CD8-positive, alpha-beta memory T cell (primary cell): ENCODE measurements around the gene KLHL26. TPM values are rescaled to one million over a fixed set of nuclear protein-coding genes. Genes with fewer than 3 reads are reported as not detected.

Source experiments
- CTCF ChIA-PET: fragments of 350-600 bp; sonication (Branson Sonifier 250); formaldehyde crosslinking; loops from one replicate; lab custom pipeline; 2021; ENCODE audit warnings: antibody characterized with exemption; lab: Charles Lee
- POLR2A ChIA-PET: fragments of 350-600 bp; sonication (Branson Sonifier 250); formaldehyde crosslinking; loops from one replicate; lab custom pipeline; 2021; ENCODE audit warnings: antibody characterized with exemption; lab: Charles Lee
- DNase-seq, 5 donors: peaks; one replicate each; pipeline versions ENCODE4 v3.0.0 to v3.0.0-alpha.2; 2020 to 2022; ENCODE audit warnings: mixed read lengths in 1 of 5
- H3K27ac ChIP-seq: one replicate; pipeline ENCODE4 v1.7.0; 2013; ENCODE audit warnings: low read depth, mild to moderate bottlenecking, low read length, moderate library complexity
- H3K27me3 ChIP-seq: 2 replicates; pipeline ENCODE4 v1.7.0; 2013; ENCODE audit warnings: low read length, mild to moderate bottlenecking; ENCODE audit not compliant: insufficient read depth, poor library complexity, severe bottlenecking
- H3K36me3 ChIP-seq: 2 replicates; pipeline ENCODE4 v1.7.0; 2013; ENCODE audit warnings: mild to moderate bottlenecking, low read length, moderate library complexity; ENCODE audit not compliant: insufficient read depth
- H3K4me1 ChIP-seq: 2 replicates; pipeline ENCODE4 v1.7.0; 2013; ENCODE audit warnings: mild to moderate bottlenecking, low read length, moderate library complexity; ENCODE audit not compliant: insufficient read depth
- H3K4me3 ChIP-seq: 2 replicates; pipeline ENCODE4 v1.7.0; 2013; ENCODE audit warnings: mild to moderate bottlenecking, low read length
- H3K9me3 ChIP-seq: 2 replicates; pipeline ENCODE4 v1.7.0; 2013; ENCODE audit warnings: mild to moderate bottlenecking, low read length
- H3K27ac Mint-ChIP-seq, 8 donors: one replicate each; pipeline ENCODE4 v1.8.0; 2020 to 2021; ENCODE audit warnings: mixed read lengths in 8 of 8, mild to moderate bottlenecking in 6 of 8, inconsistent platforms in 3 of 8, moderate library complexity in 3 of 8
- H3K27me3 Mint-ChIP-seq, 2 donors: one replicate each; pipeline ENCODE4 v1.8.0; 2020 to 2021; ENCODE audit warnings: mixed read lengths in 2 of 2, mild to moderate bottlenecking in 1 of 2, moderate library complexity in 1 of 2
- H3K36me3 Mint-ChIP-seq, 3 donors: one replicate each; pipeline ENCODE4 v1.8.0; 2020 to 2021; ENCODE audit warnings: mixed read lengths in 3 of 3, inconsistent platforms in 1 of 3, mild to moderate bottlenecking in 1 of 3
- H3K4me1 Mint-ChIP-seq, 3 donors: one replicate each; pipeline ENCODE4 v1.8.0; 2020 to 2021; ENCODE audit warnings: mixed read lengths in 3 of 3, inconsistent platforms in 1 of 3, mild to moderate bottlenecking in 1 of 3
- H3K4me3 Mint-ChIP-seq, 7 donors: one replicate each; pipeline ENCODE4 v1.8.0; 2020 to 2021; ENCODE audit warnings: mixed read lengths in 7 of 7, mild to moderate bottlenecking in 6 of 7, moderate library complexity in 4 of 7, inconsistent platforms in 2 of 7
- H3K9me3 Mint-ChIP-seq, 5 donors: one replicate each; pipeline ENCODE4 v1.8.0; 2020 to 2022; ENCODE audit warnings: mixed read lengths in 5 of 5, mild to moderate bottlenecking in 3 of 5, moderate library complexity in 2 of 5, inconsistent platforms in 1 of 5
- polyA plus RNA-seq: library from polyadenylated mRNA; unstranded; fragments of 300-500 nt; fragmentation: Illumina TruSeq; gene quantifications from one replicate; pipeline ENCODE4 v1.2.3, GENCODE V29; 2021
- total RNA-seq, 2 experiments: library from RNA; stranded (reverse); gene quantifications; one replicate each; pipeline ENCODE4 v1.2.3, GENCODE V29; 2021

The KLHL26 gene
- total and polyA plus RNA-seq, 3 experiments from 2014 or later, result 5.1 to 12.8 (median 12.4) TPM

DNA sequence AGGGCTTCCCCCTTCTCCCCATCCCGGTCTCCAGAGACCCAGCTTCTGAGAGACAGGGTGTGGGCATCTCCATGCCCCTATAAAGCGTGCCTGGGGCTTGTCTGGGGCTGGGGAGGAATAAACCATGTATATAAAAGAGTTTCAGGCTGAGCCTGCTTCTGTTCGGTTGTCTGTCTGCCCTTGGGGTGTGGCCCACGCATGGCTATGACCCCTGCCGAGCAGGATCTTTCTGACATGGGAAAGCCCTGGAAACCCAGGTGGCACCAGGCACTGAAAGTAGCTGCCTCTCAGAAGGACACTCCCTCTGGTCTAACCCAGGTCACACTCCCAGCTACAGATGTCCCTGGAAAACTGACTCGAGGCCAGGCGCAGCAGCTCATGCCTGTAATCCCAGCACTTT is 15.9 kb upstream of the KLHL26 start:
- Mint-ChIP-seq H3K36me3 (peaks cover 0 to 3% (median 0%) of the 10 kb centered on the region in 3 donors), H3K4me1 (no peaks in the 10 kb centered on the region), H3K9me3 (no peaks in the 10 kb centered on the region), H3K27me3 (peaks cover 13 to 24% of the 10 kb centered on the region in 2 donors), H3K4me3 (no peak overlapping the region), H3K27ac (peak overlapping the region in 1 of 8 donors; percentile 87)
- Histone ChIP-seq H3K9me3 (no peaks in the 10 kb centered on the region), H3K27me3 (peaks cover 8% of the 10 kb centered on the region), H3K36me3 (no peaks in the 10 kb centered on the region), H3K4me3 (no peak overlapping the region), H3K27ac (no peak overlapping the region), H3K4me1 (no peaks in the 10 kb centered on the region)
- ChIA-PET POLR2A (no interaction called here), CTCF (no interaction called here)
- no peak for DNase-seq

DNA sequence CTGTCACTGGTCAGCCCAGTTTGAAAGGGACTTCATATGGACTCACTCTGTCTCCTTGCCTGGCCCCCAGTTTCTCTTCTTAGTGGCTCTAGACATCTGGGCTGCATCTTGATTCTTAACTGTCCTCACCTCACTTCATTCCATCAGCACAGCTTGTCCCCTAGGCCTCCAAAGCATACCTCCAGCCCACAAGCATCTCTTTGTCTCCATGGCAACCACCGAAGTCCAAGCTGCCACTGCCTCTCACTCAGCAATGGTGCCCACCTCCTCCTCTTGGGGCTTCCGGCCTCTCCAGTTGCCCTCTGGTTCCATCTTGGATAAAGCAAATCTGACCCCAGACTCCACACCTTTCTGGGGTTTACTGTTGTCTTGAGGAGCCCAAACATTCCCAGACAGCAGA is 9.9 kb upstream of the KLHL26 start:
- no peak for DNase-seq
- ChIA-PET CTCF (no interaction called here), POLR2A (no interaction called here)
- Histone ChIP-seq H3K27ac (no peak overlapping the region), H3K9me3 (no peaks in the 10 kb centered on the region), H3K27me3 (no peaks in the 10 kb centered on the region), H3K4me1 (no peaks in the 10 kb centered on the region), H3K36me3 (no peaks in the 10 kb centered on the region), H3K4me3 (no peak overlapping the region)
- no peak overlapping the region for H3K27ac Mint-ChIP-seq
- H3K36me3 Mint-ChIP-seq, result no peaks in the 10 kb centered on the region
- no peaks in the 10 kb centered on the region for H3K4me1 Mint-ChIP-seq
- H3K4me3 Mint-ChIP-seq, result no peak overlapping the region
- H3K9me3 Mint-ChIP-seq, result no peaks in the 10 kb centered on the region
- H3K27me3 Mint-ChIP-seq, result peaks cover 1 to 4% of the 10 kb centered on the region in 2 donors

- DNase-seq, result no peak
- POLR2A ChIA-PET, result interaction anchor here (0.6 kb wide), 1 partner anchor 138 kb away, joined by 3 read pairs; no protein-coding TSS in a partner anchor
Observed at GRCh38 chr19:18629166-18630088, 7.4 kb upstream of the KLHL26 start.

DNA sequence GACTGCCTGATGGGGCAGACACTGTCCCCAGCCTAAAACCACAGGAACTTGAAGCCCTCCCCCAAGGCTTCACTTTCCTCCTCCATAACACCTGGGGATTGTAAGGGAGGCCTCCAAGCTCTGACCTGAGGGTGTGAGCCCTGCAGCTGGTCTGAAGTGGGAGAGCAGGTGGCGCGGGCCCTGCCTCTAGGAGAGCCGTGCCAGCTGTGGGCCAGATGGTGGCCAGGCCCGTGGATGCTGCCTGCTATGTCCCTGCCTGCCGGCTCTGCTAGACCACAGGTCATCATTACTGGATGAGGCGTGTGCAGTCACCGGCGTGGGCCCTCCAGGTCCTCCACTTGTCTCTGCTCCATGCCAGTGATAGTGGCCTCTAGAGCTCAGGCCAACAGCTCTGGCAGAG is 3.5 kb upstream of the KLHL26 start:
- Mint-ChIP-seq H3K27ac (no peak overlapping the region), H3K36me3 (no peaks in the 10 kb centered on the region), H3K4me3 (no peak overlapping the region), H3K9me3 (no peaks in the 10 kb centered on the region), H3K27me3 (peaks cover 5 to 9% of the 10 kb centered on the region in 2 donors), H3K4me1 (peaks cover 21 to 27% (median 26%) of the 10 kb centered on the region in 3 donors)
- Histone ChIP-seq H3K27me3 (no peaks in the 10 kb centered on the region), H3K4me3 (no peak overlapping the region), H3K9me3 (no peaks in the 10 kb centered on the region), H3K27ac (no peak overlapping the region), H3K36me3 (no peaks in the 10 kb centered on the region), H3K4me1 (peaks cover 19% of the 10 kb centered on the region)
- CTCF ChIA-PET, result no interaction called here
- POLR2A ChIA-PET, result no interaction called here
- no peak for DNase-seq

More at GRCh38 chr19:18629166-18630088, 7.4 kb upstream of the KLHL26 start:
- no peaks in the 10 kb centered on the region for H3K4me1 ChIP-seq
- H3K4me3 Mint-ChIP-seq, result no peak overlapping the region
- H3K27me3 ChIP-seq, result no peaks in the 10 kb centered on the region
- peaks cover 2 to 9% of the 10 kb centered on the region in 2 donors for H3K27me3 Mint-ChIP-seq
- no peak overlapping the region for H3K27ac ChIP-seq
- H3K9me3 Mint-ChIP-seq, result no peaks in the 10 kb centered on the region
- no peaks in the 10 kb centered on the region for H3K36me3 Mint-ChIP-seq
- no peaks in the 10 kb centered on the region for H3K4me1 Mint-ChIP-seq
- H3K27ac Mint-ChIP-seq, result peak overlapping the region in 1 of 8 donors; percentile 58
- no peaks in the 10 kb centered on the region for H3K9me3 ChIP-seq
- no peak overlapping the region for H3K4me3 ChIP-seq
- no peaks in the 10 kb centered on the region for H3K36me3 ChIP-seq
- CTCF ChIA-PET, result interaction anchor here (1.1 to 1.7 kb wide), 3 partner anchors 35 to 178 kb away, joined by 3 to 4 read pairs (median 3); no protein-coding TSS in a partner anchor

DNA sequence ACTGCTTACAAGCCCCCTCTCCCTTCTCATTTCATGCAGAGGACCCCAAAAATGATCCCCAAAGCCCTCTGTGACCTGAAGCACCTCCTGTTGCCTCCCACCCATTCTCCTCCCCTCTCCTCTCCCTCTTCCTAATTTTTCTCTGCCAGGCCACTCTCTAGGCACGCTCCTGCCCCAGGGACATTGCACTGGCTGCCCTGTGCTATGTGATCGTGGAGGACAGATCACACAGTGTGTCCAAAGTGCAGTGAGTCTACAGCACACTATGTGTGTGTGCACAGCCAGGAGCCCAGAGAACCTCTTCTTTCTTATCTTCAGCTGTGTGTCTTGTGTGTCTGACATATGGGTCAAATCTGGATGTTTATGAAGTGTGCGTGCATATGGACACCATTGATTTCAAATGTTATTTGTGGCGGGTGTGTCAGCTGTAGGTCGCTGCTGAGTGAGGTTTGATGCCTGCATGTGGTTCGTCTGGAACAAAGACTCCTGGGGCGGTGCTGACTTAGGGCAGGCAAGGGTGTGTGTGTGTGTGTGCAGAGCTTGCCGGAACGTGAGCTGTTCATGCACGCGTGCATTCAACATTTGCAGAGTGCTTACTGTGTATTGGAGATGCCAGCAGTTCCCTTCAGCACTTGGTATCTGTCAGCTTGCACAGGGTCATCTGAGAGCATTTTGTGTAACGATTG is 2.1 kb upstream of the KLHL26 start:
- Histone ChIP-seq H3K27me3 (no peaks in the 10 kb centered on the region), H3K36me3 (no peaks in the 10 kb centered on the region), H3K4me1 (peaks cover 19% of the 10 kb centered on the region), H3K27ac (no peak overlapping the region), H3K4me3 (no peak overlapping the region), H3K9me3 (no peaks in the 10 kb centered on the region)
- H3K9me3 Mint-ChIP-seq, result no peaks in the 10 kb centered on the region
- H3K36me3 Mint-ChIP-seq, result no peaks in the 10 kb centered on the region
- ChIA-PET CTCF (no interaction called here), POLR2A (no interaction called here)
- DNase-seq, result no peak
- H3K4me1 Mint-ChIP-seq, result peaks cover 25 to 34% (median 32%) of the 10 kb centered on the region in 3 donors
- peaks cover 5 to 6% of the 10 kb centered on the region in 2 donors for H3K27me3 Mint-ChIP-seq
- peak overlapping the region in 4 of 8 donors; percentile 5 to 68 (median 58) for H3K27ac Mint-ChIP-seq
- peak overlapping the region in 4 of 7 donors; percentile 49 to 75 (median 61) for H3K4me3 Mint-ChIP-seq

DNA sequence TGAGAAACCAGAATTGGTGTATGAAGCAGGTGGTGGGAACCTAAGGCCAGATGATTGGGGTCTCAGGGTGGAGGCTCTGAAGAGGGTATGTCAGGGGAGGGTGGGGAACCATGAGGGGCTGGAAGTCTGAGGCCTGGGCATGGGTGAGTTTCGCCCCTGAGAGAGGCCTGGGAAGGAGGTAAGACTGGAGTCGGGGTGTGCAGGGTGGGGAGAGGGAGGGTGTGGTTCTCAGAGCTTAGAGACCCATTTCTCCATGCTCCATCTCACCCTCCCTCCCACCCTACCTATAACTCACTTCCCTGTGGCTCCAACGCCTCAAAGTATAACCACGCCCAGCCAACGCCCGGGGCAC is 1.0 kb upstream of the KLHL26 start:
- CTCF ChIA-PET, result no interaction called here
- peaks cover 5% of the 10 kb centered on the region in 2 donors for H3K27me3 Mint-ChIP-seq
- POLR2A ChIA-PET, result no interaction called here

DNA sequence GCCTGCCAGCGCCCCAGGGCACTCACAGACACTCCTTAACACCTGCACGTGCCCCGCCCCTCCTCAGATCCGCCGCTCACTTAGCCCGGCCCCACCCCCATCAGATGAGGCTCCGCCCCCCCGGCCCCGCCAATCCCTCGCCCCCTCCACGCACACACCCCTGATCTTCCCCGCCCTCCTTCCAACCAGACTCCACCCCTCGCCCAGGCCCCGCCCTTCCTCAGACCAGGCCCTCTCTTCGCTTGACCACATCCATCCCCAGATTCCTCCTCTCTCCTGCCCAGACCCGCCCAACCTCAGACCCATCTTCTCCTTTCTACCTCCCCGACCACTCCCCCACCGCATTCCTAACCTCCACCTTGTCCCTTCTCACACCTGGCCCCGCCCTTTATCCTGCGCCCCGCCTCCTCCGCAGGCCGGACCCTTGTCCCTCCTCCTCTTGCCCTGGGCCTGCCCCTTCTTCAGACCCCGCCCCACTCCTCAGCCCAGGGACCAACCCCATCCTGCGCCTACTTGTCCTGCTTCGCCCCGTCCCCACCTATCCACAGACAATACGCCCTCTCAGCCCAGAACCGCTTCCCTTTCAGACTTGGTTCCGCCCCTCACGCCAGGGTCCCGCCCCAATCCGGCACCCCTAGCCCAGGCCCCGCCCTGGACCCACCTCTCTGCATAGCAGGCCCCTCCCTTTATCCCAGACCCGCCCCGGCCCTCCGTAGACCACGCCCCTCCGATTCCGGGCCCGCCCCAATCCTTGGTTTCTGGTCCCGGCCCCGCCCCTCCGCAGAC is 452 bp upstream of the KLHL26 start:
- peak overlapping the region; percentile 54 for H3K27ac ChIP-seq
- H3K4me3 ChIP-seq, result peak overlapping the region; percentile 85
- ChIA-PET CTCF (no interaction called here), POLR2A (no interaction called here)
- no peaks in the 10 kb centered on the region for H3K9me3 Mint-ChIP-seq
- peak; percentile 96 to 99 (median 99) for DNase-seq
- H3K4me1 Mint-ChIP-seq, result peaks cover 25 to 38% (median 37%) of the 10 kb centered on the region in 3 donors
- no peaks in the 10 kb centered on the region for H3K27me3 ChIP-seq
- H3K9me3 ChIP-seq, result no peaks in the 10 kb centered on the region
- no peaks in the 10 kb centered on the region for H3K36me3 ChIP-seq
- peak overlapping the region; percentile 73 to 96 (median 88) for H3K27ac Mint-ChIP-seq
- H3K27me3 Mint-ChIP-seq, result peaks cover 5% of the 10 kb centered on the region in 2 donors
- peak overlapping the region; percentile 85 to 94 (median 89) for H3K4me3 Mint-ChIP-seq
- peaks cover 19% of the 10 kb centered on the region for H3K4me1 ChIP-seq
- peaks cover 0 to 2% (median 0%) of the 10 kb centered on the region in 3 donors for H3K36me3 Mint-ChIP-seq

More for the DNA sequence above, 1.0 kb upstream of the KLHL26 start:
- H3K9me3 Mint-ChIP-seq, result no peaks in the 10 kb centered on the region
- Histone ChIP-seq H3K4me1 (peaks cover 19% of the 10 kb centered on the region), H3K27me3 (no peaks in the 10 kb centered on the region), H3K27ac (no peak overlapping the region), H3K36me3 (no peaks in the 10 kb centered on the region), H3K9me3 (no peaks in the 10 kb centered on the region), H3K4me3 (no peak overlapping the region)
- DNase-seq, result no peak
- H3K4me1 Mint-ChIP-seq, result peaks cover 25 to 38% (median 37%) of the 10 kb centered on the region in 3 donors
- H3K27ac Mint-ChIP-seq, result peak overlapping the region in 7 of 8 donors; percentile 51 to 96 (median 89)
- H3K36me3 Mint-ChIP-seq, result peaks cover 0 to 2% (median 0%) of the 10 kb centered on the region in 3 donors
- peak overlapping the region; percentile 85 to 94 (median 89) for H3K4me3 Mint-ChIP-seq
